KOPT-K1 (cell line): ENCODE results near the gene SH2D4B.

Experiments used
- H3K27ac ChIP-seq: fragments of 200-600 bp; sonication (generic); 2 replicates; pipeline ENCODE4 v1.5.1; 2016; ENCODE audit warnings: antibody characterized with exemption, mild to moderate bottlenecking, low read depth, low read length; ENCODE audit not compliant: poor library complexity, severe bottlenecking
- H3K36me3 ChIP-seq: fragments of 200-600 bp; sonication (generic); 2 replicates; pipeline ENCODE4 v1.5.1; 2017; ENCODE audit warnings: antibody characterized with exemption, mild to moderate bottlenecking, low read length, moderate library complexity; ENCODE audit not compliant: insufficient read depth
- H3K9me3 ChIP-seq: fragments of 200-600 bp; sonication (generic); 2 replicates; pipeline ENCODE4 v1.5.1; 2017; ENCODE audit warnings: antibody characterized with exemption, low read length, mild to moderate bottlenecking; ENCODE audit not compliant: insufficient read depth, poor library complexity, severe bottlenecking

Gene SH2D4B

GRCh38 chr10:80515941-80516340 lies 21.8 kb upstream of the SH2D4B start:
- peaks cover 90% of the 10 kb centered on the region for H3K36me3 ChIP-seq
- no peak overlapping the region for H3K27ac ChIP-seq
- H3K9me3 ChIP-seq: no peaks in the 10 kb centered on the region

- Histone ChIP-seq H3K27ac (no peak overlapping the region), H3K9me3 (no peaks in the 10 kb centered on the region), H3K36me3 (peaks cover 90% of the 10 kb centered on the region)
Observed at GRCh38 chr10:80516506-80517075, 21.1 kb upstream of the SH2D4B start.

GRCh38 chr10:80517416-80518142 lies 20.1 kb upstream of the SH2D4B start:
- H3K9me3 ChIP-seq: no peaks in the 10 kb centered on the region
- peaks cover 80% of the 10 kb centered on the region for H3K36me3 ChIP-seq
- no peak overlapping the region for H3K27ac ChIP-seq

DNA sequence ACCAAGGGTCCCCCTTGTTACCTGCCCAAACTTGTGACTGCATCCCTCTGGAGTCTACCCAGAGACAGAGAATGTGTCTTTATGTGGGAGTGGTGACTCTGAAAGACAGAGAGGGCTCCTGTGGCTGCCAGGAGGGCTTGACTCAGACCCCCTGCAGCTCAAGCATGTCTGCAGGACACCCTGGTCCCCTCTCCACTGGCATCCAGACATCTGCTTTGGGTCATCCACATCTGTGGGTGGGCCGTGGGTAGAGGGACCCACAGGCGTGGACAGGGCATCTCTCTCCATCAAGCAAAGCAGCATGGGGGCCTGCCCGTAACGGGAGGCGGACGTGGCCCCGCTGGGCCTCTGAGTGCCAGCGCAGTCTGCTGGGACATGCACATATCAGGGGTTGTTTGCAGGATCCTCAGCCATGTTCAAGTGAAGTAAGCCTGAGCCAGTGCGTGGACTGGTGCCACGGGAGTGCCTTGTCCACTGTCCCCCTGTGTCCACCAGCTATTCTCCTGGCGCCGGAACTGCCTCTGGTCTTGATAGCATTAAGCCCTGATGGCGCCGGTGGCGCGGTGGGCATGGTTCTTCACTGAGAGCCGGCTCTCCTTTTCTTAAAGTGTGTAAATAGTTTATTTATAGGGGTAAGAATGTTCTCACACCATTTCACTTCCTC lies 19.4 kb upstream of the SH2D4B start:
- Histone ChIP-seq H3K27ac (no peak overlapping the region), H3K36me3 (peaks cover 73% of the 10 kb centered on the region), H3K9me3 (no peaks in the 10 kb centered on the region)

- peaks cover 67% of the 10 kb centered on the region for H3K36me3 ChIP-seq
Observed at GRCh38 chr10:80518807-80519360, 18.8 kb upstream of the SH2D4B start.

DNA sequence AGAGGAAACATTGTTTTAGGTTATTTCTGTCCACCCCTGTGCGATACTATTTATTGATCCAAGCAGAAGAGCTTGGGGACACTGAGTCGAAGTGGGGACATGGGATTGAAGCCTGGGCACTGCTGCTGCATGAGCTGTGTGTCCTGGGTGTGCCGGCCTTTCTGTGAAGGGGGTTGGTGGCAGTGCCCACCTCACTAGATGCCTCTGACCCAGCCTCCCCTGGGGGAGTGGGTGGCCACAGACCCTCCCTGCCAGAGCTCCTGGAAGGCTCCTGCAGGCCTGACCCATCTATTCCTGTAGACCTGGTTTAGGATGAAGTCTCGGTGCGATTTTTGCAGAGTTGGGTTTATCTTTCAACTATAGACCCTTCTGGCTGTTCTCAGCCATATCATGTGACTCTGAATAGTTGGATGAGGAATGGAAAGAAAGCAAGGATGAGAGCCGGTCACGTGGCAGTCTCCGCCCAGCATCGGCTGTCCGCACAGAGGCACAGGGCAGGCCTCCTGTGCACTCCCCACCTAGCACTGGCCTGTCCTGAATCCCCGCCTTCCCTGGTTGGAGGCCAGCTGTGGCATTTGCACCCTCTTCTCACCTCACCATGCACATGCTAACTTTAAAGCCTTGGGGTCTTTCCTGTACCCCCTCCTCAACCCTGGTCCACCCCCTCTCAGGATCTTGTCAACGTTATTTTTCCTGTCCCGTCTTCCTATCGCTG lies 17.6 kb upstream of the SH2D4B start:
- no peak overlapping the region for H3K27ac ChIP-seq
- peaks cover 55% of the 10 kb centered on the region for H3K36me3 ChIP-seq
- H3K9me3 ChIP-seq: no peaks in the 10 kb centered on the region

More at GRCh38 chr10:80518807-80519360, 18.8 kb upstream of the SH2D4B start:
- no peaks in the 10 kb centered on the region for H3K9me3 ChIP-seq
- H3K27ac ChIP-seq: no peak overlapping the region

- no peaks in the 10 kb centered on the region for H3K9me3 ChIP-seq
- no peak overlapping the region for H3K27ac ChIP-seq
Observed at GRCh38 chr10:80520661-80521470, 16.8 kb upstream of the SH2D4B start.

GRCh38 chr10:80522756-80523363 lies 14.8 kb upstream of the SH2D4B start:
- H3K36me3 ChIP-seq: peaks cover 31% of the 10 kb centered on the region
- no peaks in the 10 kb centered on the region for H3K9me3 ChIP-seq
- H3K27ac ChIP-seq: no peak overlapping the region

More at GRCh38 chr10:80520661-80521470, 16.8 kb upstream of the SH2D4B start:
- H3K36me3 ChIP-seq: peaks cover 48% of the 10 kb centered on the region

DNA sequence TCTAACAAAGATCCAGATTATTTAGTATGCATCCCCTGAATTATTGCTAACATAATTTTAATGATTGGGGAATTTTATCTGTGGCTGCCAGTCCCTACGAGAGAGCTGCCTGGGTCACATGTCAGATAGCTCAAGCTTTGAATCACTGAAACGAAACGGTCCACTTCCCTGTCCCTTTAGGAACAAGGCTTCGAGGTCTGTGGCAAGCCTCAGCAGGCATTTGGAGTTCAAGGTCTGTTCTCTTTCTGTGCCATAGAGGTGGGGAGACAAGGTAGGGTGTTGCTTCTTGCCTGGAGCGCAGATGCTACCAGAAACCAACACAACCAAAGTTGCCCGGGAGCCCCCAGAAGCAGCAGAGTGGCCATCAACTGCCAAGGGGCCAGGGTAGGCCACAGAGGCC lies 13.9 kb upstream of the SH2D4B start:
- no peak overlapping the region for H3K27ac ChIP-seq
- peaks cover 22% of the 10 kb centered on the region for H3K36me3 ChIP-seq
- no peaks in the 10 kb centered on the region for H3K9me3 ChIP-seq

GRCh38 chr10:80524190-80524909 lies 13.4 kb upstream of the SH2D4B start:
- no peaks in the 10 kb centered on the region for H3K9me3 ChIP-seq
- peaks cover 16% of the 10 kb centered on the region for H3K36me3 ChIP-seq
- H3K27ac ChIP-seq: no peak overlapping the region

GRCh38 chr10:80526218-80526617 lies 11.5 kb upstream of the SH2D4B start:
- no peaks in the 10 kb centered on the region for H3K9me3 ChIP-seq
- no peak overlapping the region for H3K27ac ChIP-seq
- no peaks in the 10 kb centered on the region for H3K36me3 ChIP-seq

DNA sequence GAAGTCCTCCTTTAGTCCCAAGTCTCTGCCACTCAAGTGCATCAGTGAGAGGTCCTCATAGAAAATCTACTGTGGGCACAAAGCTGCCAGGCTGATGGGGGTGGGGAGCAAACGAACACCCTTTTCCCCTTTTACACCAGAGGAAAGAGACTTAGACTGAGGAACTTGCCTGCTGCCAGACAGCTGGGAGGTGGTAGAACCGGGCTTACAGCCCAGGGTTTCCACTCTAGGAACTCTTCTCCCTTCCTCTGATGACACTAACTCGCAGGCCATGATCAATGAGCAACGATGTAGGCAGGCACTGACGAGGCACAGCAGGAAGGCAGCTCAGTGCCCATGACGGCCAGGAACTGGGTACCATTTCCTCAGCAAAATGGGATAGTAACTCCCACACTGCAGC lies 11.0 kb upstream of the SH2D4B start:
- no peak overlapping the region for H3K27ac ChIP-seq

GRCh38 chr10:80528185-80528700 lies 9.5 kb upstream of the SH2D4B start:
- H3K9me3 ChIP-seq: no peaks in the 10 kb centered on the region
- no peak overlapping the region for H3K27ac ChIP-seq
- no peaks in the 10 kb centered on the region for H3K36me3 ChIP-seq

More for the DNA sequence above, 11.0 kb upstream of the SH2D4B start:
- no peaks in the 10 kb centered on the region for H3K9me3 ChIP-seq
- no peaks in the 10 kb centered on the region for H3K36me3 ChIP-seq
